HFFc6 (cell line): ENCODE results near the gene SMAD5. TPM values are rescaled to one million over a fixed set of nuclear protein-coding genes. Genes with fewer than 3 reads are reported as not detected.

ENCODE experiments used
- DNase-seq: peaks from one replicate; pipeline ENCODE4 v3.0.0-alpha.2; 2018
- H3K27ac Mint-ChIP-seq: 2 replicates; pipeline ENCODE4 v1.8.0; 2020; ENCODE audit warnings: mild to moderate bottlenecking, mixed read lengths
- H3K27me3 Mint-ChIP-seq: 2 replicates; pipeline ENCODE4 v1.8.0; 2021; ENCODE audit warnings: mild to moderate bottlenecking, moderate library complexity, mixed read lengths; ENCODE audit not compliant: insufficient read depth
- H3K36me3 Mint-ChIP-seq: 2 replicates; pipeline ENCODE4 v1.8.0; 2021; ENCODE audit warnings: low read depth, mixed read lengths
- H3K4me1 Mint-ChIP-seq: 2 replicates; pipeline ENCODE4 v1.8.0; 2020; ENCODE audit warnings: low read depth, mixed read lengths
- H3K4me3 Mint-ChIP-seq: 2 replicates; pipeline ENCODE4 v1.8.0; 2020; ENCODE audit warnings: mild to moderate bottlenecking, moderate library complexity, mixed read lengths
- H3K9me3 Mint-ChIP-seq: 2 replicates; pipeline ENCODE4 v1.8.0; 2020; ENCODE audit warnings: mild to moderate bottlenecking, mixed read lengths
- CTCF ChIP-seq: fragments of 200-600 bp; sonication (generic); IDR thresholded peaks from 2 replicates; pipeline ENCODE4 v1.5.0; 2021; ENCODE audit warnings: antibody characterized with exemption, mild to moderate bottlenecking
- total RNA-seq, 6 experiments: library from RNA; stranded (reverse); fragmentation: NEBNext Ultra II Directional; extraction: Animal tissue kit (Norgen Biotek cat#: 25700); gene quantifications; 2 replicates in 1 of 6; 3 replicates in 5 of 6; pipeline ENCODE4 v1.2.3, GENCODE V29; 2021

The SMAD5 gene
- total RNA-seq, 6 experiments from 2014 or later: 54.9 to 66.9 (median 62.6) TPM

- Mint-ChIP-seq H3K4me1 (no peaks in the 10 kb centered on the region), H3K4me3 (no peak overlapping the region), H3K36me3 (peaks cover 4% of the 10 kb centered on the region; the same call in 1 of the 2 replicates), H3K9me3 (no peaks in the 10 kb centered on the region), H3K27me3 (no peaks in the 10 kb centered on the region), H3K27ac (no peak overlapping the region)
- TF ChIP-seq CTCF: no peak
- no peak for DNase-seq
Measured at GRCh38 chr5:136169218-136169617, 36.6 kb downstream of the SMAD5 start.

- no peaks in the 10 kb centered on the region for H3K9me3 Mint-ChIP-seq
- TF ChIP-seq CTCF: peak; percentile 79
- H3K36me3 Mint-ChIP-seq: peaks cover 16% of the 10 kb centered on the region; the same call in 1 of the 2 replicates
- no peaks in the 10 kb centered on the region for H3K4me1 Mint-ChIP-seq
- no peak overlapping the region for H3K4me3 Mint-ChIP-seq
- DNase-seq: peak; percentile 50
- no peak overlapping the region for H3K27ac Mint-ChIP-seq
- H3K27me3 Mint-ChIP-seq: no peaks in the 10 kb centered on the region
Measured at GRCh38 chr5:136174021-136174659, 41.5 kb downstream of the SMAD5 start.

GRCh38 chr5:136182618-136183017 is 50.0 kb downstream of the SMAD5 start:
- peaks cover 16% of the 10 kb centered on the region for H3K36me3 Mint-ChIP-seq
- H3K27ac Mint-ChIP-seq: no peak overlapping the region
- no peak for TF ChIP-seq CTCF
- no peaks in the 10 kb centered on the region for H3K4me1 Mint-ChIP-seq
- H3K4me3 Mint-ChIP-seq: no peak overlapping the region
- no peaks in the 10 kb centered on the region for H3K27me3 Mint-ChIP-seq
- DNase-seq: no peak
- H3K9me3 Mint-ChIP-seq: no peaks in the 10 kb centered on the region

- Mint-ChIP-seq H3K36me3 (peaks cover 21% of the 10 kb centered on the region), H3K4me3 (no peak overlapping the region), H3K27me3 (peaks cover 8% of the 10 kb centered on the region), H3K4me1 (no peaks in the 10 kb centered on the region), H3K9me3 (no peaks in the 10 kb centered on the region), H3K27ac (no peak overlapping the region)
- DNase-seq: no peak
- TF ChIP-seq CTCF: no peak
Measured at GRCh38 chr5:136185974-136186665, 53.5 kb downstream of the SMAD5 start.

GRCh38 chr5:136186796-136187195 is 54.2 kb downstream of the SMAD5 start:
- H3K27ac Mint-ChIP-seq: no peak overlapping the region
- H3K4me3 Mint-ChIP-seq: no peak overlapping the region
- H3K36me3 Mint-ChIP-seq: peaks cover 21% of the 10 kb centered on the region
- no peak for DNase-seq
- peaks cover 5% of the 10 kb centered on the region; the same call in 1 of the 2 replicates for H3K4me1 Mint-ChIP-seq
- H3K9me3 Mint-ChIP-seq: no peaks in the 10 kb centered on the region
- H3K27me3 Mint-ChIP-seq: peaks cover 14% of the 10 kb centered on the region
- TF ChIP-seq CTCF: no peak
